ENCODE data around the gene GALNT4.

DNA sequence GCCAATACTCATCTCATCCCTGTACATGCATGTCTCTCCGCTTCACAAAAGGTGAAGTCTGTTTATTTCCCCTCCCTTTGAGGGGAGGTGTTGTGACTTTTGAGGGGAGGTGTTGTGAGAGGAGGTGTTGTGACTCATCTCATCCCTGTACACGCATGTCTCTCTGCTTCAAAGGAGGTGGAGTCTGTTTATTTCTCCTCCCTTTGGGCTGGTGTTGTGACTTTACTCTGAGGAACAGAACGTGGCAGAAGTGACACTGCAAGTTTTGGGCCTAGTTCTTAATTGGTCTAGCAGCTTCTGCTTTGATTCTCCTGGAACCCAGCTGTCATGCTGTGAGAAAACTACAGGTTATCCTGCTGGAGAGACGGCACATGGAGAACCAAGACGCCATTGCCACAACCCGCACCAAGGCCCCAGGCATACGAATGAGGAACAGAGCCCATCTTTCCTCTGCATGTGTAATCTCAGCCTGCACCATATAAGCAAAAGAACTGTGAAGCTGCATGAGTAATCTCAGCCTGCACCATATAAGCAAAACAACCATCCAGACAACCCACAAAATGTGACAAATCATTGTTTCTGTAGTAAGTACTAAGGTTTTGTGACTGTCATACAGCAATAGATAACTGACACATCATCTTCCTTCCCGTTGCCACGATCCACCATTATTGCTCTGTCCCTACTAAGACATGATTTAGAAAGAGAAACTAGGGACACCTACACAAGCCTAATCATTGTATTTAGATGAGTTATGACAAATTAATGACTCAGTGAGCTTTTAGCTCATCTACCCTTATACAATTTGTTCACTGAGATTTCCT is 30.0 kb downstream of the GALNT4 start:
- TF ChIP-seq, protein P1, sequence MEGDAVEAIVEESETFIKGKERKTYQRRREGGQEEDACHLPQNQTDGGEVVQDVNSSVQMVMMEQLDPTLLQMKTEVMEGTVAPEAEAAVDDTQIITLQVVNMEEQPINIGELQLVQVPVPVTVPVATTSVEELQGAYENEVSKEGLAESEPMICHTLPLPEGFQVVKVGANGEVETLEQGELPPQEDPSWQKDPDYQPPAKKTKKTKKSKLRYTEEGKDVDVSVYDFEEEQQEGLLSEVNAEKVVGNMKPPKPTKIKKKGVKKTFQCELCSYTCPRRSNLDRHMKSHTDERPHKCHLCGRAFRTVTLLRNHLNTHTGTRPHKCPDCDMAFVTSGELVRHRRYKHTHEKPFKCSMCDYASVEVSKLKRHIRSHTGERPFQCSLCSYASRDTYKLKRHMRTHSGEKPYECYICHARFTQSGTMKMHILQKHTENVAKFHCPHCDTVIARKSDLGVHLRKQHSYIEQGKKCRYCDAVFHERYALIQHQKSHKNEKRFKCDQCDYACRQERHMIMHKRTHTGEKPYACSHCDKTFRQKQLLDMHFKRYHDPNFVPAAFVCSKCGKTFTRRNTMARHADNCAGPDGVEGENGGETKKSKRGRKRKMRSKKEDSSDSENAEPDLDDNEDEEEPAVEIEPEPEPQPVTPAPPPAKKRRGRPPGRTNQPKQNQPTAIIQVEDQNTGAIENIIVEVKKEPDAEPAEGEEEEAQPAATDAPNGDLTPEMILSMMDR (IDR thresholded peaks at IDR 0.05): no peak
- no peak for TF ChIP-seq POLR2A (IDR thresholded peaks at IDR 0.05)

Measured in body of pancreas (tissue), 4 donors.